ENCODE results near the gene ATP8A1.

Gene ATP8A1

GRCh38 chr4:42362591-42362990 is 294.3 kb downstream of the ATP8A1 start:
- peaks cover 13 to 20% of the 10 kb centered on the region in 2 donors for H3K27me3 Mint-ChIP-seq
- ATAC-seq (replicated peaks) (no peak), DNase-seq (no peak)
- H3K4me1 Mint-ChIP-seq, result peaks cover 0 to 4% of the 10 kb centered on the region in 2 donors
- H3K9me3 Mint-ChIP-seq, result peaks cover 3% of the 10 kb centered on the region in 2 donors
- H3K36me3 Mint-ChIP-seq, result no peaks in the 10 kb centered on the region
- no peak overlapping the region for H3K4me3 Mint-ChIP-seq
- H3K27ac Mint-ChIP-seq, result no peak overlapping the region

DNA sequence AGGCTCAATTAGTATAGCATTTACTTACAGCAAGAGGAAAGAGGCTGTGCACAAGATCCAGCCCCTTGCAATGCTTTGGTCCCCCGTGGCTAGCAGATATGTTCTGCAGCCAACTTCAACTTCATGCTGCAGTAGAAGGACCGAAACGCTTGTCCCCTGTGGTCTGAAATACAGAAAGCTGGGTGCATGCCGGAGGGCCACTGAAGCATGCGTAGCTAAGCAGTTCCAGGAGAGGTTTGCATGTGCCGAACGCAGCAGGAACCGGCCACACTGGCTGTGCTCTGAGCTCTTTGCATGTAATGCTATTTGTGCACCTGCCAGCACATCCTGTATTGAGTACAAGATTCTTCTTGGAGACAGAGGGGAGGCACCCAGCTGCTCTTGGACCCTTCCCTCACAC is 295.4 kb downstream of the ATP8A1 start:
- Mint-ChIP-seq H3K27me3 (peaks cover 16 to 18% of the 10 kb centered on the region in 2 donors), H3K9me3 (peaks cover 0 to 3% of the 10 kb centered on the region in 2 donors), H3K4me1 (peaks cover 0 to 4% of the 10 kb centered on the region in 2 donors), H3K36me3 (no peaks in the 10 kb centered on the region), H3K27ac (no peak overlapping the region), H3K4me3 (no peak overlapping the region)
- DNase-seq, result no peak
- no peak for ATAC-seq (replicated peaks)

- peaks cover 0 to 4% of the 10 kb centered on the region in 2 donors for H3K4me1 Mint-ChIP-seq
- peaks cover 23 to 25% of the 10 kb centered on the region in 2 donors for H3K27me3 Mint-ChIP-seq
- H3K9me3 Mint-ChIP-seq, result peaks cover 0 to 3% of the 10 kb centered on the region in 2 donors
- no peak for DNase-seq
- H3K36me3 Mint-ChIP-seq, result no peaks in the 10 kb centered on the region
- no peak overlapping the region for H3K27ac Mint-ChIP-seq
- H3K4me3 Mint-ChIP-seq, result no peak overlapping the region
- no peak for ATAC-seq (replicated peaks)
Observed at GRCh38 chr4:42360256-42360669, 296.6 kb downstream of the ATP8A1 start.

GRCh38 chr4:42359711-42360110 is 297.2 kb downstream of the ATP8A1 start:
- DNase-seq (no peak), ATAC-seq (replicated peaks) (no peak)
- Mint-ChIP-seq H3K4me1 (peaks cover 0 to 3% of the 10 kb centered on the region in 2 donors), H3K4me3 (no peak overlapping the region), H3K27me3 (peaks cover 25 to 26% of the 10 kb centered on the region in 2 donors), H3K36me3 (no peaks in the 10 kb centered on the region), H3K27ac (no peak overlapping the region), H3K9me3 (peaks cover 0 to 3% of the 10 kb centered on the region in 2 donors)
